NOMO-1 (cell line): Measurements from ENCODE around the gene SERPING1.

ENCODE experiments used
- DNase-seq, 2 experiments: peaks; one replicate each; lab custom pipeline; 2025; ENCODE audit not compliant: unreplicated experiment in 2 of 2; lab: John Stamatoyannopoulos, UW

Gene SERPING1

GRCh38 chr11:57650739-57651090 lies 53.2 kb downstream of the SERPING1 start:
- no peak for DNase-seq

- no peak for DNase-seq
These were observed 53.9 kb downstream of the SERPING1 start for GRCh38 chr11:57651408-57651807.

- DNase-seq: peak in 1 of 2 experiments; percentile 25
These were observed 54.7 kb downstream of the SERPING1 start for GRCh38 chr11:57652230-57652629.

GRCh38 chr11:57652662-57653061 lies 55.2 kb downstream of the SERPING1 start:
- no peak for DNase-seq

- peak; percentile 44 to 55 for DNase-seq
These were observed 55.7 kb downstream of the SERPING1 start for GRCh38 chr11:57653163-57653562.

GRCh38 chr11:57656885-57657193 lies 59.4 kb downstream of the SERPING1 start:
- DNase-seq: no peak

- peak; percentile 98 to 99 for DNase-seq
These were observed 59.9 kb downstream of the SERPING1 start, which contains the start of gene CLP1 for GRCh38 chr11:57657194-57658022. Gene CLP1 (plus strand): TSS chr11:57657762. CDS start chr11:57659477, 1,715 bp downstream.

- peak in 1 of 2 experiments; percentile 20 for DNase-seq
These were observed 60.5 kb downstream of the SERPING1 start for GRCh38 chr11:57658023-57658361.

GRCh38 chr11:57659669-57660068 lies 62.2 kb downstream of the SERPING1 start:
- no peak for DNase-seq

GRCh38 chr11:57662893-57663292 lies 65.4 kb downstream of the SERPING1 start:
- peak in 1 of 2 experiments; percentile 6 for DNase-seq

GRCh38 chr11:57663975-57664374 lies 66.5 kb downstream of the SERPING1 start:
- DNase-seq: no peak
